WTC11 (cell line): ENCODE results near the gene ZXDC. TPM values are rescaled to one million over a fixed set of nuclear protein-coding genes. Genes with fewer than 3 reads are reported as not detected.

Experiments
- ATAC-seq: fragments of 200-7000 bp; cut with Tn5 transposase; 2 replicates; pipeline ENCODE4 v1.10.0; 2021; ENCODE audit warnings: mild to moderate bottlenecking, moderate library complexity
- CTCF ChIA-PET: fragments of 300-600 bp; sonication (Branson Sonifier 250); formaldehyde crosslinking; loops from one replicate; lab custom pipeline; 2021; ENCODE audit warnings: antibody characterized with exemption; lab: Charles Lee
- POLR2A ChIA-PET: fragments of 350-600 bp; sonication (Branson Sonifier 250); formaldehyde crosslinking; loops from one replicate; lab custom pipeline; 2021; ENCODE audit warnings: antibody characterized with exemption; lab: Charles Lee
- DNase-seq: peaks from one replicate; pipeline ENCODE4 v3.0.0; 2021; ENCODE audit warnings: low spot score
- H3K27ac Mint-ChIP-seq: 2 replicates; pipeline ENCODE4 v1.8.0; 2021; ENCODE audit warnings: mixed read lengths
- H3K27me3 Mint-ChIP-seq: 2 replicates; pipeline ENCODE4 v1.8.0; 2021; ENCODE audit warnings: low read depth, mild to moderate bottlenecking, moderate library complexity, mixed read lengths
- H3K36me3 Mint-ChIP-seq: 2 replicates; pipeline ENCODE4 v1.8.0; 2021; ENCODE audit warnings: mixed read lengths
- H3K4me1 Mint-ChIP-seq: 2 replicates; pipeline ENCODE4 v1.8.0; 2022; ENCODE audit warnings: mixed read lengths
- H3K4me3 Mint-ChIP-seq: 2 replicates; pipeline ENCODE4 v1.8.0; 2021; ENCODE audit warnings: mild to moderate bottlenecking, moderate library complexity, mixed read lengths
- H3K9me3 Mint-ChIP-seq: 2 replicates; pipeline ENCODE4 v1.8.0; 2021; ENCODE audit warnings: mixed read lengths
- E2F4 ChIP-seq: sonication (generic); formaldehyde crosslinking; IDR thresholded peaks from 2 replicates; pipeline ENCODE4 v1.8.1; 2022; ENCODE audit warnings: low read depth, mild to moderate bottlenecking, moderate library complexity, missing genetic modification reagents, borderline replicate concordance
- E2F5 ChIP-seq: sonication (generic); formaldehyde crosslinking; IDR thresholded peaks from 2 replicates; pipeline ENCODE4 v1.8.1; 2022; ENCODE audit warnings: mild to moderate bottlenecking, moderate library complexity, missing genetic modification reagents
- ERG ChIP-seq: fragments of 250-450 bp; sonication (Bioruptor Pico); IDR thresholded peaks from 2 replicates; pipeline ENCODE4 v1.8.0; 2021; ENCODE audit warnings: mild to moderate bottlenecking
- HMGXB4 ChIP-seq: sonication (generic); formaldehyde crosslinking; IDR thresholded peaks from 2 replicates; pipeline ENCODE4 v1.8.1; 2023; ENCODE audit warnings: mild to moderate bottlenecking, moderate library complexity, missing genetic modification reagents
- JAZF1 ChIP-seq: fragments of 250-450 bp; sonication (Bioruptor Pico); IDR thresholded peaks from 2 replicates; pipeline ENCODE4 v1.9.0; 2021; ENCODE audit warnings: moderate library complexity, mild to moderate bottlenecking, inconsistent platforms
- JUN ChIP-seq: sonication (generic); formaldehyde crosslinking; IDR thresholded peaks from 2 replicates; pipeline ENCODE4 v1.8.0; 2023; ENCODE audit warnings: mild to moderate bottlenecking, missing genetic modification reagents
- KAT7 ChIP-seq: sonication (generic); formaldehyde crosslinking; IDR thresholded peaks from 2 replicates; pipeline ENCODE4 v1.8.1; 2023; ENCODE audit warnings: missing genetic modification reagents, mild to moderate bottlenecking, borderline replicate concordance
- NFATC4 ChIP-seq: fragments of 250-450 bp; sonication (Bioruptor Pico); IDR thresholded peaks from 2 replicates; pipeline ENCODE4 v1.9.0; 2021; ENCODE audit warnings: mild to moderate bottlenecking
- NFE2L1 ChIP-seq: sonication (generic); formaldehyde crosslinking; IDR thresholded peaks from 2 replicates; pipeline ENCODE4 v1.8.1; 2023; ENCODE audit warnings: missing genetic modification reagents
- NR1H2 ChIP-seq: sonication (generic); formaldehyde crosslinking; IDR thresholded peaks from 2 replicates; pipeline ENCODE4 v1.9.0; 2021; ENCODE audit warnings: mild to moderate bottlenecking, moderate library complexity, missing genetic modification reagents
- OVOL2 ChIP-seq: fragments of 250-450 bp; sonication (Bioruptor Pico); IDR thresholded peaks from 2 replicates; pipeline ENCODE4 v1.9.0; 2021; ENCODE audit warnings: mild to moderate bottlenecking, borderline replicate concordance
- PRDM15 ChIP-seq: sonication (generic); formaldehyde crosslinking; IDR thresholded peaks from 2 replicates; pipeline ENCODE4 v1.8.0; 2022; ENCODE audit warnings: missing genetic modification reagents
- RELA ChIP-seq: sonication (generic); formaldehyde crosslinking; IDR thresholded peaks from 2 replicates; pipeline ENCODE4 v1.8.1; 2022; ENCODE audit warnings: missing genetic modification reagents, mild to moderate bottlenecking, borderline replicate concordance
- RORB ChIP-seq: fragments of 250-450 bp; sonication (Bioruptor Pico); IDR thresholded peaks from 2 replicates; pipeline ENCODE4 v1.9.0; 2021; ENCODE audit warnings: mild to moderate bottlenecking
- SP1 ChIP-seq: sonication (generic); formaldehyde crosslinking; conservative IDR thresholded peaks from 2 replicates; pipeline ENCODE4 v1.8.1; 2022; ENCODE audit warnings: missing genetic modification reagents
- ZSCAN18 ChIP-seq: fragments of 250-450 bp; sonication (Bioruptor Pico); IDR thresholded peaks from 2 replicates; pipeline ENCODE4 v2.1.2; 2022; ENCODE audit warnings: mild to moderate bottlenecking, moderate library complexity
- total RNA-seq: library from RNA; stranded (reverse); gene quantifications from 3 replicates; pipeline ENCODE4 v1.2.3, GENCODE V29; 2021
- TF ChIP-seq, protein P1 (sequence below): sonication (generic); formaldehyde crosslinking; IDR thresholded peaks from 2 replicates; pipeline ENCODE4 v1.8.0; 2022; ENCODE audit warnings: mild to moderate bottlenecking, missing genetic modification reagents

The ZXDC gene
- total RNA-seq, 1 experiment from 2014 or later, result 34.7 TPM

DNA sequence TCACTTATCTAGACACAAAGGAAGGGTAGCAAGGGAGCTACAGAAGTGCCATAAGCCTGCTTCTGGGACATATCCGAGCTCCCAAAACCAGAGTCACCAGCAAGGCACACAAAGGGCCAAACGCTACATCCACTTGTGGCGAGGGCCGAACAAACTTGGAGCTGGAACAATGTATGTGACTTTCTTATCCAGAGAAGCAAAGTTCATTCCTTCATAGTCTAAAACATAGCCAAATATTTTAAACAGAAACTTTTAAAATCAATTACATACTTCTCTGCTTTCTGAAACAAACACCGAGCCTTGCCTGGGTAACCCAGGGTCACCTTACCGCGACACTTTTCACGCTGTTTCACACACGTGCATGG, 15.9 kb downstream of the ZXDC start:
- TF ChIP-seq NFATC4 (CRISPR knock-in tag), result no peak
- TF ChIP-seq JUN (CRISPR knock-in tag), result no peak
- TF ChIP-seq, protein P1, sequence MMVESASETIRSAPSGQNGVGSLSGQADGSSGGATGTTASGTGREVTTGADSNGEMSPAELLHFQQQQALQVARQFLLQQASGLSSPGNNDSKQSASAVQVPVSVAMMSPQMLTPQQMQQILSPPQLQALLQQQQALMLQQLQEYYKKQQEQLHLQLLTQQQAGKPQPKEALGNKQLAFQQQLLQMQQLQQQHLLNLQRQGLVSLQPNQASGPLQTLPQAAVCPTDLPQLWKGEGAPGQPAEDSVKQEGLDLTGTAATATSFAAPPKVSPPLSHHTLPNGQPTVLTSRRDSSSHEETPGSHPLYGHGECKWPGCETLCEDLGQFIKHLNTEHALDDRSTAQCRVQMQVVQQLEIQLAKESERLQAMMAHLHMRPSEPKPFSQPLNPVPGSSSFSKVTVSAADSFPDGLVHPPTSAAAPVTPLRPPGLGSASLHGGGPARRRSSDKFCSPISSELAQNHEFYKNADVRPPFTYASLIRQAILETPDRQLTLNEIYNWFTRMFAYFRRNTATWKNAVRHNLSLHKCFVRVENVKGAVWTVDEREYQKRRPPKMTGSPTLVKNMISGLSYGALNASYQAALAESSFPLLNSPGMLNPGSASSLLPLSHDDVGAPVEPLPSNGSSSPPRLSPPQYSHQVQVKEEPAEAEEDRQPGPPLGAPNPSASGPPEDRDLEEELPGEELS (CRISPR knock-in tag), result no peak
- no peak for TF ChIP-seq ERG (CRISPR knock-in tag)
- no peak for TF ChIP-seq E2F5 (CRISPR knock-in tag)
- Mint-ChIP-seq H3K9me3 (no peaks in the 10 kb centered on the region), H3K4me3 (no peak overlapping the region), H3K36me3 (peaks cover 73% of the 10 kb centered on the region), H3K27me3 (no peaks in the 10 kb centered on the region), H3K27ac (no peak overlapping the region), H3K4me1 (no peaks in the 10 kb centered on the region)
- CTCF ChIA-PET, result no interaction called here
- no peak for DNase-seq
- POLR2A ChIA-PET, result no interaction called here
- no peak for ATAC-seq

DNA sequence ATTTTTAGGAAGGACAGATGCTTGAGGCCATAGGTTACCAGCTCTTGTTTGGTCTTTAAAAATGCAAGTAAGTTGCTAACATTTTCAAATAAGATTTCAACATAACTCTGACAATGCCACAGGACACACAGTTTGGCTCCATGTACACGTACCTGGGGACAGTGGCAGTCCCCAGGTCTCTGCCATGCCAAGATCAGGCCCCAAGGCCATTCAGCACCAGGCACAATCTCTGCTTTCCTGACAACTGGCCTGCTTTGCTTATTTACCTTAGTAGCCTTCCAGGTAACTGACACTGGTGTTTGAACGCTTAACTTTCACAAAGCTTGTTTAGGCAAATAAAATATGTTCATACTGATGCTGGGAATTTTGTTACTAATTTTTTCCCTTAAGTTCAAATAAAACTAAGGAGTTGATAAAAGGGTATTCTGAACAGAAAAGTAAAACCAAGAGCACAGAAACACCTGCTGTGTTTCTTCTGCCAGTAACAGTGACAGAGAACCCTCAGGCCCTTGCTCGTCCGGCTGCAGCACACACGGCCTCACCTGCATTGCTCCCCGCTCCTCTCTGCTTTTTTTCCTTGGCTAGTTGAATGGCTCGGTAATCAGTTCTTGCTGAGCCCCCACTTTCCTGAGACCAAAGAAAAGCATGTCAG, 16.5 kb downstream of the ZXDC start:
- Mint-ChIP-seq H3K36me3 (peaks cover 73% of the 10 kb centered on the region), H3K4me1 (no peaks in the 10 kb centered on the region), H3K27ac (no peak overlapping the region), H3K27me3 (no peaks in the 10 kb centered on the region), H3K9me3 (no peaks in the 10 kb centered on the region), H3K4me3 (no peak overlapping the region)
- ChIA-PET CTCF (no interaction called here), POLR2A (no interaction called here)
- TF ChIP-seq ZSCAN18 (CRISPR knock-in tag), result no peak
- no peak for TF ChIP-seq NFE2L1
- no peak for TF ChIP-seq KAT7
- no peak for TF ChIP-seq HMGXB4 (CRISPR knock-in tag)
- no peak for TF ChIP-seq RELA (CRISPR knock-in tag)
- TF ChIP-seq NR1H2 (CRISPR knock-in tag), result no peak
- TF ChIP-seq PRDM15 (CRISPR knock-in tag), result no peak
- TF ChIP-seq OVOL2 (CRISPR knock-in tag), result no peak
- TF ChIP-seq, protein P1 (CRISPR knock-in tag), result no peak
- no peak for TF ChIP-seq JAZF1 (CRISPR knock-in tag)
- TF ChIP-seq ERG (CRISPR knock-in tag), result no peak
- TF ChIP-seq E2F4, result no peak
- TF ChIP-seq SP1 (CRISPR knock-in tag), result no peak
- no peak for TF ChIP-seq RORB (CRISPR knock-in tag)
- ATAC-seq, result no peak
- DNase-seq, result no peak
